HG02610 (cell line): ENCODE measurements around the gene CHKB.
A peak's percentile ranks its signal among the peaks of the same experiment; 100 is the strongest.

Source experiments
- ATAC-seq: cut with Tn5 transposase; IDR thresholded peaks from one replicate; pipeline ENCODE4 v1.9.1; 2021; ENCODE audit warnings: mild to moderate bottlenecking, moderate library complexity; ENCODE audit not compliant: unreplicated experiment

Gene CHKB

DNA sequence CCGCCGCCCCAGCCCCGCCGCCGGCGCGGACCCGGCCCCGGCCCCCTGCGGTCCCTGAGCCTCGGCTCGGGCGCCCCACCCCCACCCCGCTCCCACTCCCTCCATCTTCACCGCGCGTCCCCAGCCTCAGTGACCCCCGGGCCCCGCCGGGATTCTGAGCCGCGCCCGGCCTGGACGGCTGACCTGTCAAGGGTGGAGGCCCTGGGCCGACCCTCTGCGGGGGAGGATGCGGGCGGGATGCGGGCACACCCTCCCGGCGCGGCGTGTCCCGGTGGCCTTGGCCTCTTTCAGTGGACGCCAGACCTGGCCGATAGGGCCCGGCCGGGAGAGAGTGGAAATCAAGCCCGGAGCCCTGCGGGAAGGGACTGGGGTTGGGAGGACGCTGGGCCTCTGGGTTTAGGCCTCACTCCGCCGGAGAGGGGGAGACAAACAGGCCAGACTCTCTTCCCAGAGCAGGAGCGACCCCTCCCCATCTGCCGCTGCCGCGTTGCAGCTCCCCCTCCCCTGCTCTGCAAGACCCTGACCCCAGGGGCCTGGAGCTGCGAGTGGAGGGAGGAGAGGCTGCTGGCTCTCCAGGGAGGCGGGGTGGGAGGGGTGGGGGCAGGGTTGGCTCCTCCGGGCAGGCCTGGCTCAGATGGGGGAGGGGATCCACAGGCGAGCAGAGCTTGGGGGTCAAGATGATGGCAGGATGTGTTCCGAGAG is 18.5 kb upstream of the CHKB start:
- ATAC-seq: no peak

DNA sequence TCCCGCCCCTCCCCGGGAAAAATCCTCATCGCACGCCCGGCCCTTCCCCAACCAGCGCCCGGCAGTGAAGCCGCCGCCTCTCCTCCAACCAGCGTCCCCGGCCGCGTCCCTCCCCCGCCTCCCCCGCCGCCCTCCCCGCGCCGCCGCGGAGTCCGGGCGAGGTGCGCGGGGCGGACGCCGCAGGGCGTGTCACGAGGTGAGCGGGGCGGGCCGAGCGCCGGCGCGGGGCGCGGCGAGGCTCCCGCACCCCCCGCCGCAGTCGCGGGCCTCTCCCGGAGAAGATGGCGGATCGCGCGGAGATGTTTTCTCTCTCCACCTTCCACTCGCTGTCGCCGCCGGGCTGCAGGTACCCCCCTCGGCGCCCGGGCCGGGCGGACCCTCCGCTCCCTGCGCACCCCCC is 17.9 kb upstream of the CHKB start, which contains the start of gene MAPK8IP2:
MAPK8IP2 (plus strand) TSS at position 256 of the 400 bp plus-strand sequence; CDS start at position 282, 26 bp downstream.
- ATAC-seq: no peak

DNA sequence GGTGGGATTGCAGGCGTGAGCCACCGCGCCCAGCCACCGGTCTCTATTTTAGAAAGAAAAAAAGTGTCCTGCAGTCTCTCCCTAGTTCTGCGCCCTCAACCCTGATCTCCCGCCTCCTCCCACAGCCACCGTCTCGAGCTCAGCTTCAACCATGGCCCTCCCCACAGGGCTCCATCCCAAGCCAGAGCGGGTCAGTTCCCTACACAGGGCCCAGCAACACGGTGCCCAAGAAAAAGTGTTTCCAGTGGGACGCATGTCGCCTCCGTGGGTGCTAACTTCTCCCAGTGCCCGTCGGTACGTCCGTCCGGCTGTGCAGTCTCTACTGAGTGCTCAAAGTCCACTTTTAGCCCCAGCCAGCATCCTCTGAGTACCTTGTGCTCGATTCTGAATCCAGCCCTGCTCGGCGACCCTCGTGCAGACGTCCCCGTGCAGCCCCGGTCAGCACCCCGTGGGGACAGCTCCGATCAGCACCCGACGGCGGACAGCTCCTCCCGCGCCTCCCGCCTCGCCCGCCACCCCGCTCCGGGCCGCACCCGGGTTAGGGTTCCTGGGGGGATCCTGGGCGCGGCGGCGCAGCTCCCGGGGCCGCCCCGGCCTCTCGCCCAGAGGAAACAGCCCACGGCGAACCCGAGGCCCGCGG is 17.3 kb upstream of the CHKB start:
- ATAC-seq: no peak

DNA sequence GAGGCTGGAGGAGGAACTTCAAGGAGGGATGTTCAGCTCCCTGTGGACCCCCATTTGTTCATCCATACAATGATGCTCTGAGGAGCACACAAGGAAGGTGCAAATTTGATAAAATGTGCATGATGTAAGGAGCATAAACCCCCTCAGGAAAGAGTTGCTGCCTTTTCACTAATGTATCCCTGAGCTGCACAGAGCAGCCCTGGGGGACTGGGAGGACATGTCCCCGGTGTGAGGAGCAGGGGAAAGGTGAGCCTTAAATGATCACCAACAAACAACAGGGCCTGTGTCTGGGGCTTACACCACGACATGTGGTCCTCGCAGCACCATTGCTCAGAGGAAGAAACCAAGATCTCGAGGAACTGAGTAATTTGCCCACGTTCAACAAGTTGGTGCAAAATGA is 14.4 kb upstream of the CHKB start:
- no peak for ATAC-seq

DNA sequence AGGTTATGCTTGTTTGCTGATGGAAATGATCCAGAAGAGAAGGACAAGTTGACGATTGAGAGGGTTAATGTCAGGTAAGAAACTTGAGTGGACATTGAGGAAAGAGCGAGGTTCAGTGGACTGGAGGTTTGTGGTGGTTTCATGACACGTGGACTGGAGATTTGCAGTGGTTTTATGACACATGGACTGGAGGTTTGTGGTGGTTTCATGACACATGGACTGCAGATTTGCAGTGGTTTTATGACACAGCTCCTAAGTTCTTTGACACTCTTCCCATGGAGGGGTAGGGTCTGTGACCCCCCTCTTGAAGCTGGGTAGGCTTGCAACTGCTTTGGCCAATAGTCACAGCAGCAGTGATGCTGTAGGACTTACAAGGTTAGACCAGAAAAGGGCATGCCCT is 12.5 kb upstream of the CHKB start:
- no peak for ATAC-seq

DNA sequence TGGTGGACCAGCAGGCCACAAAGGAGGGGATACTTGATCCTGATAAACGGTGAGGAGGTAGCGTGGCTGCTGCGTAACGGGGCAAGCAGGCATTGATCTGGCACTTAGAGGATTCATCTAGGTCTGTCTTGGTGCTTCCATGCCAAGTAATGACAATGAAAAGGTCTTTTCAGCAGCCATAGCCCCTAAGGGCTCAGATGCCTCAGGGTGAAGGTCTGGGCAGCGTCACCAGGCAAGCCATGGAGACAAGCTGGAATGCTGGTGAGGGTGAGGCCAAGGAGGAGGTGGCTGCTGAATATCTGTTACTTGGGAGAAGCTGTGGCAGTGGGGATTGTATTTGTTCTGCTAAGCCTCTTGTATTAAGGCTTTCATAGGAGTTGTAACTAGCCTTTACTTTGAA is 4.8 kb upstream of the CHKB start:
- no peak for ATAC-seq

DNA sequence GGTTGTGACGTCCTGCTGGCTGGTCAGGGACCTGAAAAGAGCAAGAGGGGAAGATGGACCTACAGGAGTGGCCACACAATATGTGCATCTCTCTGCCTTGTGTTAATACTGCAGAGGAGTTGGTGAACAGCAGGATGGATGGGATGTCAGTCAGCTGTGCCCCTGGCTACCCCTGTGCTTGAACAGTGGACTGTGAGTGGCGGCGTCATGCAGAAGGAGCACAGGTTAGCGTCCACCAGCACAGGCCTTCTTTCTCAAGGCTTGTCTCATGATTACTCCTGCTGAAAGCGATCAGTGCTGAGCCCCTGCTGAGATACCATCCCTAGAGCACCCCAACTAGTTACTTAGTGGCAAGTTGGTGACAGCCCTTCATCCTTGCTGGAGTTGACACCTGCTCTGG is 3.8 kb upstream of the CHKB start:
- ATAC-seq: no peak

DNA sequence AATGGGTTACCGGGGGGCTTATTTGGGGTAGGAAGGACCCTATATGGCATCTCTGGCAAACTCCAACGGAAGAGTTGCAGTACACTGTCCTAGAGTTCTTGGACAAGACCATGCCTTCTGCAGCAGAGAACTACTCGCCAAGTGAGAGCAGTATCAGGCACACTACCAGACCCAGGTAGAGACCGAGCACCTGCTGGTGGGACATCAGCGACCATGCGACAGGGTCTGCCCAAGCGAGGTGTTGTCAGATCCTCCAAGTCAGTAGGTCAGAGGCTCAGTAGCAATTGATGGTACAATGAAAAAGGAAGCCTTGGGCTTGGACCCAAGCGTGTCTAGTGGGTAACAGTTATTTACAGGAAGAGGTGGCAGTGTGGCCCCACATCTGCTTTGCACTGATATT is 3.1 kb upstream of the CHKB start:
- ATAC-seq: no peak

DNA sequence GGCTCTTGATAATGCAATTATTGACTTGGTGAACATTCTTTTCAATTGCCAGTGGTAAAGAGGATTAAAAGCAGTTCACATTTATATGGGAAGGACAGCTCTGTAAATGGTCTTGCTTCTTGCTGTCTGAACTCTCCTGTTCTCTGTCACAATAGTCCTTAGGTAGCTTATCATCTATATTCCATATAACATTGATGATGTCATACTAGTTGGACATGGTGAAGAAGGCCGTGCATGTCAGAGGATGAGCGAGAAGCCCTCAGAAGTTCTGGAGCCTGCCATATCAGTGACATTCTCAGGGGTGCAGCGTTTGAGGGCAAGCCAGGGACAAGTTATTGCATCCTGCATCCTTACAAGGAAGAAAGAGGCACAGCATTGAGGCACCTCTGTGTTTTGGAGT is 2.6 kb upstream of the CHKB start:
- ATAC-seq: no peak

DNA sequence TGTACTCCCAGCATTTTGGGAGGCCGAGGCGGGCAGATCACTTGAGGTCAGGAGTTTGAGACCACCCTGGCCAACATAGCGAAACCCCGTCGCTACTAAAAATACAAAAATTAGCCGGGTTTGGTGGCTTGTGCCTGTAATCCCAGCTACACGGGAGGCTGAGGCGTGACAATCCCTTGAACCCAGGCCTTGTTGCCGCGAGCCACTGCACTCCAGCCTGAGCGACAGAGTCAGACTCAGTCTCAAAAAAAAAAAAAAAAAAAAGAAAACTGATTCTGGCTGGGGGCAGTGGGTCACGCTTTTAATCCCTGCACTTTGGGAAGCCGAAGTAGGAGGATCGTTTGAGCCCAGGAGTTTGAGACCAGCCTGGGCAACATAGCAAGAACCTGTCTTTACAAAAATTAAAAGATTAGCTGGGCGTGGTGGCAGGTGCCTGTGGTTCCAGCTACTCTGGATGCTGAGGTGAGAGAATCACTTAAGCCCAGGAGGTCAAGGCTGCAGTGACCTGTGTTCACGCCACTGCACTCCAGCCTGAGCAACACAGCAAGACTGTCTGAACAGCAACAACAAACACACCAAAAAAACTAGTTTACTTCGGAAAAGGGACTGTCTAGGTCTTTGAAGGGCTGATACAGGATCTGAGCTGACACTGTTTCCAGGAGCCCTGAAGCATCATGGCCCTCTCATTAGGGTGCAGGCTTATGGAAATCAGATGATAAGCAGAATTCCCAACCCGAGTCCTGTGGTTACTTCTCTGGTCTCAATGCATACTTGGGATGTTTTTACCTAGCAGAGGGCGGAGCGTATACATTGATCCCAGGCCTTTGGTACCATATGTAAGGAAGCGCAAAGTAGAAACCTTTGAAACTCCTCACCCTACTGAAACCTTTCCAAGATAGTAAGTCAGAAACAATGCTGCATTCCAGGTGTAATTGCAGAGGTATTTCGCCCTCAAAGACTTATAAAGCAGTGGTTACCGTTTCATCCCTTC is 1.8 kb upstream of the CHKB start:
- no peak for ATAC-seq

DNA sequence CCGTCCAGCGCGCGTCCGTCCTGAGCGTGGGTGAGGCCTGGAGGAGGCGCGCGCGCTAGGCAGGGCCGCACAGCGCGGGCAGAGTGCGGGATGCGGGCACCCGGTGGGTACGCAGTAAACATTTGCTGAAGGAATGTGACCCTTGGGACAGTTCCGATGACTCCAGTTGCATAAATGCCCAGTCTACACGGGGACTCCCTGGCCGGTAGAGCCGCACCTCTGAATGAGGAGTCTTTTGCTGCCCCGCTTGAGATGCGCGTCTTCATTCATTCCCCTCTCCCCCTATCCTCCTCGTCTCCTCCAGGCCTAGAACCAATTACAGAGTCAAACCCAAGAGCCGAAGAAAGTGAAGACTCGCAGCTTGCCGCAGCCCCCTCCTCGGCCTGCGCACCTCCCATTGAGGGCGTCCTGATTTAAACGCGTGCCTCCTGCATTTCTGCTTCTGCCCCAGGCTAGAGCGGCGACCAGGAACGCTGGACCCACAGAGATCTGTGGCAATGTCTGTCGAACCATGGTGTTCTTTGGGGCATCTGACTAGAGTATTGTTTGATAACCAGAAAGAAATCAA is 729 bp upstream of the CHKB start:
- peak; percentile 27 for ATAC-seq

DNA sequence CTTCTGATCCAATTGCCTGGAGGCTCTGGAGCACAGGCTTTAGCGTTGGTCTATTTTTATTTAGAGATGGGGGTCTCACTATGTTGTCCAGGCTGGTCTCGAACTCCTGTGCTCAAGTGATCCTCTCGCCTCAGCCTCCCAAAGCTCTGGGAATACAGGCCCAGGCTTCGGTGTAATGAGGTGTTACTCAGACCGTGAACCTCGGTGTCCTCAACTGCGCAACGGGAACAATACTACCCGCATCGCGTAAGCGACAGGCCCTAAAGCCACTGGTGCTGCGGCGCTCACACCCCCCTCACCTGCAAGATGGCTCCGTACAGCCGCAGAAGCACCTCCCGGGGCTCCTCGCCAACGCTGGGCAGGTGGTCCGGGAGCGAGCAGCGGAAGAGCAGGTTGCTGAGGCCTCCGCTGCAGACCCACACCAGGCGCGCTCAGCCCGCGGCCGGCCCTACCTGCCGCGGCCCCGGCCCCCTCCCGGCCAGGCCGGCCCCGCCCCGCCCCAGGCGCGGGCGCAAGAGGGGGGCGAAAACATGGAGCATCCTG is 628 bp downstream of the CHKB start:
- ATAC-seq: peak; percentile 7

DNA sequence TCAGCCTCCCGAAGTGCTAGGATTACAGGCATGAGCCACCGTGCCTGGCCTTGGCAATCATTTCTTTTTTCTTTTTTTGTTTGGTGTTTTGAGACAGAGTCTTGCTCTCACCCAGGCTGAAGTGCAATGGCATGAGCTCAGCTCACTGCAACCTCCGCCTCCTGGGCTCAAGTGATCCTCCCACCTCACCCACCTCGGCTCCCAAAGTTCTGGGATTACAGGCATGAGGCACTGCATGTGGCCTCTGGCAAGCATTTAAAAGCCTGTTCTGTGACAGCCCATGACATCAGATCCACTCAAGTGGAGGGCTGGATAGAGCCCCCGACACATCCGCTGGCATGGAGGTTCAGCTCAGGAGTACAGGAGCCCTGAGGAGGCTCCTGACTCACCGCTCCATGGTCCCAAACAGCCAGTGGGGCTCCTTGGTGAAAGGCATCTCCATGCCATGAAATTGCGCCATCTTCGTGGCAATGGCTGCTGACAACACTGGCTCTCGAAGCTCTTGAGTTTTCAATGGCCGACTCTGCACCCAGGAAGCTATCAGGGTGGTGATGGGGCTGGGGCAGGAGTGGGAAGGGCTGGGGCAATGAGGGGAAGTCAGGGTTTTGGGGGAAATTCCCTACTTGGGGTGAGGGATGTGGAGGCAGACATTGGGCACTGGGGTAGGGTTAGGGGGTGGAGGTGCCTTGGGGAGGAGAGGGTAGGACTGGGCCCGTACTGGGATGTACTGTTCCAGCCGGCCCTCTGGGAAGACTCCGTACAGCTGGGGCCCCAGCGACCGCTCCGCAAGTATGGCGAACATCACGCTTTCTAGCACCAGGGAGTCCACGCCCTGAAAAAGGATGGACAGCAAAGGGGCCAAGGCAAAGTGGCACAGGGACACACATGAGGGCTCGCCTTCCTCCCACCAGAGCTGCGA is 1.4 kb downstream of the CHKB start:
- no peak for ATAC-seq

DNA sequence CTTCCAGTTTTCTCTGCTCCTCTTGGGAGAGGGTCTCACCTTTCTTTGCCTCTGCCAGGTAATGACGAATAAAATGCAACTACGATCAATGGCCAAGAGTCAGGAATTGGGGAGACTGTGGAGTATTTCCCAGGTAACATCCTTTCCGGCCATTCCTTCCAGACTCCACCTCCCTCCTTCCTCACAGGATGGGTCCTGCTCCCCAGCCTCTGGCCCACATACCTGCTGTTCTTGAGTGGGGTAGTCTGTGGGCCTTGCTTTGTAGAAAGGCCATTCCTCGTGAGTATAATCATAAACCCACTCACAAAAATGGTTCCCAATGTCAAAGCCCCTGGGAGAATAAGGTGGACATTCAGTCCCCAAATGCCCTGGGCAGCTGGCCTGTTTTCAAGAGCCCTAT is 2.9 kb downstream of the CHKB start:
- ATAC-seq: no peak

DNA sequence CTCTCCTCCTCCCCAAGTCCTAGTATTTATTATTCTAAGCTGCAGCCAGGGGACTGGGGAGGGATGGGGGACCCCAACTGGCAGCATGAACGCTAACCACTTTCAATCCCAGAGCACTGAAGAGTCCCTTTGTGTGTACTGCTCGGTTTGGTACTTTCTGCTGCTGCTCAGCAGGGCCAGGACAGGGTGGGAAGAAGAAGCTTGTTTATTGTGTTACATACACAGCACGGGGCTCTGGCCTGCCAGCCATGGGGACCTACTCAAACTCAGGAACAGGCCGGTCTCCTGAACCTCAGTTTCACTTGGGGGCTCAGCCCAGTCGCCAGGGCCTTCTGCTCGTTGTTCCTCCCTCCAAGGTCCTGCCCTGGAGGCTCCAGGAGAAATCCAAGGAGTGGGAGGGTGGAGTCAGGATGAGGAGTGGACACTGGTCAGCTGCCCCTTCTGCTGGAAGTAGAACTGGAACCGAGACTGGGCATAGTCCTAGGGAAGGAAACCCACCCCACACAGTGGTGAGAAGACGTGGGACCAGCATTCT is 3.8 kb downstream of the CHKB start:
- no peak for ATAC-seq

DNA sequence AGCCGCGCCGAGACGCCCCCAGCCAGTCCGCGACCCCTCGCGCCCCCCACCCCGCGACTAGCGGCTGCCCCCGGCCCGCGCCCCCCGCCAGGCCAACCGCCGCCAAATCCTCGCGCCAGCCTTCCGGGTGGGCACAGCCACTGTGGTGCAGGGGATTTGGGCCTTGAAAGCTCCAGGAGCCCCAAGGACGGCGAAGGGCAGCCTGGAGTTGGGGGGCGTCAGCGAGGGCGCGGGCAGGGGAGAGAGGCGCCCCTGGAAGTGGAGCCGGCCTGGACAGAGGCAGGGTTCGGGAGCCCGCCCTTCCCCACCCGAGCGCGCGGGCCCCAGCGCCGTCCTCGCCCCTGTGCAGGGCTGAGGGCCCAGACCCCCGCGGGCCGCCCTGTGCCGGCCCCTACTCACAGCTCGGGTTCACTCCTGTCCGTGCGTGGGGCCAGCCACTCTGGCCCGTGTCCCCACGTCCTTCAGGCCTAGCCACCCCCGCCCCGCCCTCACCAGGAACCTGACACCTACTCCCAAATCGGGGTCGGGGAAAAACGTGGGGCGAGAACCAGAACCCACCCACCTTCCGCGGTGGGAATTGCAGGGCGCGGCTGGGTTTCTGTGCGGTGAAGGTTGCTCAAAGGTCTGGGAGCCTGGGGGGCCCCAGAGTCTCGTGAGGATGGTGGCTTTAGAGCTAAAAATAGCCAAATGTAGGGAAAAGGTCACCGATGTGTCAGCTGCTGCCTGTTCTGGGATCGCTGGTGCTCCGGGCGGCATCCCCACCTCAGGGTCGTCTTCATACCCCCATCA is 4.5 kb downstream of the CHKB start, which contains the start of gene CPT1B:
CPT1B (minus strand) TSS at position 441 of the 789 bp plus-strand sequence. CDS start 512 bp downstream, outside the sequence.
- ATAC-seq: no peak

DNA sequence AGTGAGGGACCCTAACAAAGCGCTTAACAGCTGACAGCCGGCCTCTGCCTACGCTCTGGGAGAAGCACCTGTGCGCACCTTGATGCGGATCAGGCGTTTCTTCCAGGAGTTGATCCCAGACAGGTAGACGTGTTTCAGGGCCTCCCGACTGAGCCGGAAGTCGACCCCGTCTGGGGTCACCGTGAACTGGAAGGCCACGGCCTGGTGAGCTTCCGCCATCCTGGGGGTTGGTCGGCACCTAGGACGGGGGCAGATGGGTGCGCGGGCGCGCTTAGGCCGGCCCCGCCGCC is 5.0 kb downstream of the CHKB start:
- no peak for ATAC-seq

DNA sequence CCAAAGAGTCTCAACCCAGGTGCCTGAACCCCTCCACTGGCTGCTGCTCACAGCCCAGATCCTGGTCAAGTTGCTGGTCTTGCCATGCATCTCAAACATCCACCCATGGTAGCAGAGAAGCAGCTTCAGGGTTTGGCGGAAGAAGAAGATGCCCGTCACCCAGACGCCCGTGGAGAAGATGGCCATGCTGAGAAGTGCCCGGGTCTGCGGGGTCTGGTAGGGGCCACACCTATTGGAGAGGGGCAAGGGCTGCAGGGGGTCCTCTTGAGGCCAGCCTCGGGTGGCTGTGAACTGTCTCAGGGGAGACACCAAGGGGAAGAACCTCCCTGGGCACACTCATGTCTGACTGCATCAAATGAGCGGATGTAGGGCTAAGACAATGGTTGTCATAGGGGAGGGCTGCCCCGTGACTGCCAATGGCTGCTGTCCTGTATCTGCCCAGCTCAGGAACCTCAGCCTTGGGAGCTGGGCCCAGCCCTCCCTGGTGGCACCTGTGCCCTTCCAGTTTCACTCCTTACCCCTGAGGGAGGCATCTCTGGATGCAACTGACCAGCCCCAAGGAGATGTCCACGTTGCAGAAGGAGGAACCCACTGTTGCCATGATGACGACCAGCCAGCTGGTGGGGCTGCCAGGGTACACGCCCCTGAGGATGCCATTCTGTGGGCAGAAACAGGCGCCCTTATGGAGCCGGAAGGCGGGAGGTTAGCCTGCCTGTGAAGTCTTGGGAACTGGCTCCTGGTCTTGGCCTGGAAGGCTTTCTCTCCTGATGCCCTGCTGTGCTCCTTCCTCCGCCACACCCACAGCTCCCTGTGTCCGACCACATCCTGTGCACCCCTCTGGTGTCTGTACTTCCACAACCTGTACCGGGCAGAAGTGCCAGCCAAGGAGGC is 5.6 kb downstream of the CHKB start:
- ATAC-seq: no peak
